D721Med (cell line): ENCODE results near the gene MCUB.

Source experiments
- DNase-seq: peaks from one replicate; pipeline ENCODE4 v3.0.0; 2011; ENCODE audit warnings: low spot score; ENCODE audit not compliant: insufficient read length
- FAIRE-seq: peaks from 2 replicates; lab custom pipeline; 2011; peaks lifted over from hg19 to GRCh38; lab: Jason Lieb, UNC
- CTCF ChIP-seq: IDR thresholded peaks from 2 replicates; pipeline ENCODE4 v1.5.1; 2012; ENCODE audit warnings: mild to moderate bottlenecking, control low read depth; ENCODE audit not compliant: insufficient read depth; ENCODE audit errors: missing control alignments

MCUB gene

GRCh38 chr4:109611045-109611646 is 51.1 kb downstream of the MCUB start:
- FAIRE-seq (no peak), DNase-seq (no peak)
- TF ChIP-seq CTCF = no peak

GRCh38 chr4:109614015-109614414 is 54.0 kb downstream of the MCUB start:
- DNase-seq (no peak), FAIRE-seq (no peak)
- TF ChIP-seq CTCF = no peak

DNA sequence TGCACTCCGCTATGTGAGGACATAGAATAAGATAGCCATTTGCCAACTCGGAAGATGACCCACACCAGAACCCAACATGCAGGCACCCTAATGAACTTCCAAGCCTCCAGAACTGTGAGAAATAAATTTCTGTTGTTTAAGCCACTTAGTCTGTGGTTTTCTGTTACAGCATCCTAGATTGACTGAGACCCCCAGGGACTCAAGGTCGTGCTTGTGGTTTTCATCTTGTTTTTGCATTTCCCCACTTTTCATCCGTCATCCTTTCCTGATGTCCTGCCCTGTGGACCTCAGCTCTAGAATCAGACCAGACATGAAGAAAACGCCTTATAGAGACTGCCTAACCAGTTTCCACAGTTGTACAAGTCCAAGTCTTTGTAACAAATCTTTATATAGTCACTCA is 54.4 kb downstream of the MCUB start:
- TF ChIP-seq CTCF = no peak
- DNase-seq = no peak
- FAIRE-seq = no peak

DNA sequence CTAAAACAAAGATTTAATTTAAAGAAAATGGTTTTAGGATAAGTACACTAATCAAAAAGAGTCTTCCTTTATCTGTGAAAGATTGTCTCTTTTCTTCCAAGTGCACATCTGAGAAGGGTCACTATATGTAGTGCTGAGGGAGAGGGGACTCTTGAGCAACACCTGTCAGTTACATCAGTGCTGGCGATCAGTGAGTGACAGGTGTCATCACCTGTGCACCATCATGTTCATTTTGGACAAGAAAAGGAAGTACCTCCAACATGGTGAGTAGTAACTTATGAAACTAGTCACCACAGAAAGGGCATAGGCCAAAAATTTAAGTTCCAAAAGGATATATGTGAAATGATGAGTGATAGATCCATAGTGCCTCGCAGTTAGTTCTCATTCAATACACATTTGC is 55.7 kb downstream of the MCUB start:
- FAIRE-seq (no peak), DNase-seq (no peak)
- TF ChIP-seq CTCF = no peak

GRCh38 chr4:109616243-109616642 is 56.2 kb downstream of the MCUB start:
- DNase-seq (no peak), FAIRE-seq (no peak)
- TF ChIP-seq CTCF = no peak

- no peak for TF ChIP-seq CTCF
- DNase-seq (no peak), FAIRE-seq (no peak)
Measured at GRCh38 chr4:109622626-109623025, 62.6 kb downstream of the MCUB start.

- TF ChIP-seq CTCF = no peak
- DNase-seq (no peak), FAIRE-seq (peak; percentile 95)
Measured at GRCh38 chr4:109624536-109624935, 64.5 kb downstream of the MCUB start.
